ENCODE results near the gene REEP6.

DNA sequence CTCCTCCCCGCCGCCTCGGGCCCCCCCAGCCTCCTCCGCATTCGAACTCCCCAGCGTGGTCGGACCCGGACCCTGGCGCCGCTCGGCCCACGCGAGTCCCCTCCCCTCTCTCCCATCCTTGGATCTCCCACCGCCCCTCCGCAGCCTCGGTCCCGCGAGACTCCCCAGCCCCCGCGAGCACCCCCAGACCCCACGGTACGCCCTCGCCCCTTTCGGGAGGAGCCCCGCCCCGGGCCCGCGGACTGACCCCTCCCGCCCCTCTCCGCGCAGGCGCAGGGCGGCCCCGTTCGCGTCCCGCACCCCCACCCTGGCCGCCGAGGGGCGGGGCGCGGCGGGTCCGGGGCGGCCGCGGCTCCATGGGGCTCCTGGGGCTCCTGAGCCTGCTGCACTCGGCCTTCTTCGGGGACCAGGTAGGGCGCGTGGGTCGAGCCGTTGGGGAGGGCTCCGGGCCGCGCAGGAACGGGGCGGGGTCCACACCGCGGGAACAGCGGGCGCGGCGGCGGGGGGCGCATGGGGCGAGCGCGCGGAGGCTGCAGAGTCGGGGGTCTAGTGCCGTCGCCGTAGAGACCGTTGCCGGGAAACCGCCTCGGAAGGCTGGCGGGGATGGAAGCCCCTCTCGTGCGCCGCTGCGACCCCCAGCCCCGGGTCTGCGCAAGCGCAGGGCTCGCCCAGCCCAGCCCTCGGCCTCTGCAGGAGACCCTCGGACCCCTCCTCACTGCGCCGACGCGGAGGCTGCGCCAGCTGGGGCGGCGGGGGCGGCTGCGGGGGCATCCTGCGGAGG, 44.9 kb upstream of the REEP6 start:
- no peak for TF ChIP-seq EP300 (IDR thresholded peaks at IDR 0.05)
- TF ChIP-seq, protein P1, sequence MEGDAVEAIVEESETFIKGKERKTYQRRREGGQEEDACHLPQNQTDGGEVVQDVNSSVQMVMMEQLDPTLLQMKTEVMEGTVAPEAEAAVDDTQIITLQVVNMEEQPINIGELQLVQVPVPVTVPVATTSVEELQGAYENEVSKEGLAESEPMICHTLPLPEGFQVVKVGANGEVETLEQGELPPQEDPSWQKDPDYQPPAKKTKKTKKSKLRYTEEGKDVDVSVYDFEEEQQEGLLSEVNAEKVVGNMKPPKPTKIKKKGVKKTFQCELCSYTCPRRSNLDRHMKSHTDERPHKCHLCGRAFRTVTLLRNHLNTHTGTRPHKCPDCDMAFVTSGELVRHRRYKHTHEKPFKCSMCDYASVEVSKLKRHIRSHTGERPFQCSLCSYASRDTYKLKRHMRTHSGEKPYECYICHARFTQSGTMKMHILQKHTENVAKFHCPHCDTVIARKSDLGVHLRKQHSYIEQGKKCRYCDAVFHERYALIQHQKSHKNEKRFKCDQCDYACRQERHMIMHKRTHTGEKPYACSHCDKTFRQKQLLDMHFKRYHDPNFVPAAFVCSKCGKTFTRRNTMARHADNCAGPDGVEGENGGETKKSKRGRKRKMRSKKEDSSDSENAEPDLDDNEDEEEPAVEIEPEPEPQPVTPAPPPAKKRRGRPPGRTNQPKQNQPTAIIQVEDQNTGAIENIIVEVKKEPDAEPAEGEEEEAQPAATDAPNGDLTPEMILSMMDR (IDR thresholded peaks at IDR 0.05): no peak
